HG03135 (cell line): ENCODE data around the gene FAM89B.

Source experiments
- ATAC-seq: cut with Tn5 transposase; IDR thresholded peaks from one replicate; pipeline ENCODE4 v1.9.1; 2021; ENCODE audit warnings: mild to moderate bottlenecking, moderate library complexity; ENCODE audit not compliant: unreplicated experiment

The FAM89B gene

DNA sequence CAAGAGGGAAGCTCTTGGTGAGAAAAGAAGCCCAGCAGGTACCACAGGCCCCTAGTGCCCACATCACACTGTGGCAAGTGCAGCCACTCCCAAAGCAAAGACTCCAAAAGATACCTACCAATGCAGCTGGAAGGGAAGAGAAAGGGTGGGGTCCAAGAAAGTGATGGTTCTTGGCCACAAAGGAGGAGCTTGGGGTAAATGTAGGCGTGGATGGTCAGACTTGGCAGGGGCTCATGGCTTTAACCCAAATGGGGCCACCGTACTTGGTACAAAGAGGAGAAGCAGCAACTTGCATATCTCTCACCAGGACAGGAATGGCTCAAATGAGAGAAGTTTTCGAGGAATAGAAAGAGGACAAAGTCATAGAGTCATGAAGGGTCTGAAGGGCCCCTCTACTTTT is 36.9 kb downstream of the FAM89B start:
- no peak for ATAC-seq

DNA sequence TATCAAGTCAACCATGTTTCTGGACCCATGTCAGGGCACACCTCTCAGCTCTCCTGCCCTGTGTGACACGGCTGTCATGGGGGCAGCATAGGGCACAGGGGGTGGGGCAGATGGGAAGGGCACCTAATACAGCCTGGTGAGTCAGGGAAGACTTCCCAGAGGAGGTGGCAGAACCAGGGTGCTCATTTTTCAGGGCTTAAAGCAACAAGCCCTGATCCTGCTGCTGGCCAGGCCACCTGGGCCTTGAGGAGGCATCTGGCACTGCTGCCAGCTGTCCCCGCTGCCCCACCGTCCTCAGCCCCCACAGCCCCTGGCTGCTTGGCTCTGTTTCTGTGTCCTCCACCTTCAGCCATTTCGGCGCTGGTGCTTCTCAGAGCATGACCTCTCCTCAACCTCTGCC is 37.3 kb downstream of the FAM89B start:
- no peak for ATAC-seq

DNA sequence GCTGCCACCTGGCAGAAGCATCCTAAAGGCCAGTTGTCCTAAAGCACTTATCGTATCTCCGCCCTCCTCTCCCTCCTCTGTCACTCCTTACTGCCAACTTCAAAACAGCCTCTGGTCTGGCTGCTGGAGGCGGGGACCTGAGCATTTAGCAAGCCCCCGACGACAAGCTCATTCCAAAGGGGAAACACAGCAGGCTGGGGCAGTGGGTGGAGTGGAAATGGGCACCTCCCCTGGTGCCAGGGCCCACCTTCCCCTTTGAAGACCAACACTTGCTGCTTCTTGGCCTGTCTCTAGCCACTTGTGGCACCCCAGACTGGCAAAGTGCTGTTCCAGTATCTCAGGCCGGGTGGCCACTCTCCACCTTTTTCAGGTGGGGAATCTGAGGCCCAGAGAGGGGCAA is 38.1 kb downstream of the FAM89B start:
- no peak for ATAC-seq

DNA sequence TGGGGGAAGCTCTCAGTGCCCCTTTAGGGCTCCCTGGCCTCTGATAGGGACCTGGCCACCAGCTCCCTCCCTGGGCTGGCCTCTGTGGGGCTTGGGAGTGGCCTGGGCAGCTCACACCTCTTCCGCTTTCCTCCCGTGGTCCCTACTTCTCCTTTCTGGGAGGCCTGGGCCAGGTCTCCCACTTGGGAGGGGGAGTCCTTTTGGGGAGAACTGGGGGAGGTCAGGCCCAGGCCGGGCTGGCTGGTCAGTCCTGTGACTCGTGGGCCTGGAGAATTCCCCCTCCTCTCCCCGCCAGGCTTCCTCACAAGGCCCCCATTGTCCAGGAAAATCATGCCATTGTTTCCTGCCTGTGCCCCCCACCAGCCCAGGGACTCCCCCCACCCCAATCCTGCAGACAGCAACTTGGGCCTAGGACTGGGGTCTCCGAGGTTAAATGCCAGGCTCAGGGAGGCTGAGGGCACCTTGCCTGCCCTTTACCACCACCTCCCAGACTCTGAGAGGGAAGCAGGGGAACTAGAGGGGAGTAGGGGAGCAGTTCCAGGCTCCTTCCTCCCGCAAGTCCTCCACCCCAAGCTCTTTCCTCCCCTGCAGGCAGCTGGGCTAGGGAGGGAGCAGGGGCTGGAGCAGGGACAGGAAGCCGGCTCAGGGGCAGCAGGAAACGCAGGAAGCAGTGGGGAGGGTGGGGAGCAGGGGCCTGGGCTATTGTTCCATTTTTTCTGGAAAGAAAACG is 38.9 kb downstream of the FAM89B start:
- no peak for ATAC-seq

DNA sequence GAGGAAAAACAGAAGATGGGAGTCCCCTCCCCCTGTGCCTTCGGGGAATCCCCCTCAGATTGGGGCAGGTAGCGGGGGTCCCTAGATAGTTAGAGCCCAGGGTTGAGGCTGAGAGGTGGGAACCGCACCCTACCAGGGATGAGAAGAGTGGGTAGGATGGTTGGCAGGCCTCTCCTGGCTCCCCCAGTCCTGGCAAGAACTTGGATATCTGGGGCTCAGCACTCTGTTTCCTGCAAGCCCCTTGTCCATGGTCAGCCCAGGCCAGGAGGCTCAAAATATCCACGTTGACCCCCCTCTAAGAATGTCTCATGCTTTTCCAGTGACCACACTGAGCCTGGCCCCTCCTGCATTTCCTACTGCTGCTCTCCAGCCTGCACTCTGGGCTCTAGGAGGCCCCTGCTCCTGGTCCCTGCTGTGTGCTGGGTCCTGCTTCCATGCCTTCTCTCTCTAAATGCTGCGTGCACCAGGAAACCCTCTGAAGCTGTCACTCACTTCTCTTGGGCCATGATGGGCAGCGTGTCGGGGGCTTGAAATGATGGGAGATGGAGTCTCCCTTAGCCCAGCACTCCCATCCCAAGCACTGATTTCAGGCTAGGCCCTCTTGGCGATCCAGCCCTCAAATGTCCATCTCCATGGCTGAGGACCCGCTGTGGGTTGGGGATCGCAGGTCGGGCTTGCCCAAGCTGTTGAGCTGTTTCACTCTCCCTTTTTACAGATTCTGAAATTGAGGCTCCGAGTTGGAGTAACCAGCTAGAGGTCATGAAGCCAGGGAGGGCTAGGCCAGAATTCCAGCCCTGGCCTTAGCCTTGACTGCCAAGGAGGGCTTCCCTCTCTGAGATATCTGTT is 39.6 kb downstream of the FAM89B start:
- ATAC-seq = no peak

DNA sequence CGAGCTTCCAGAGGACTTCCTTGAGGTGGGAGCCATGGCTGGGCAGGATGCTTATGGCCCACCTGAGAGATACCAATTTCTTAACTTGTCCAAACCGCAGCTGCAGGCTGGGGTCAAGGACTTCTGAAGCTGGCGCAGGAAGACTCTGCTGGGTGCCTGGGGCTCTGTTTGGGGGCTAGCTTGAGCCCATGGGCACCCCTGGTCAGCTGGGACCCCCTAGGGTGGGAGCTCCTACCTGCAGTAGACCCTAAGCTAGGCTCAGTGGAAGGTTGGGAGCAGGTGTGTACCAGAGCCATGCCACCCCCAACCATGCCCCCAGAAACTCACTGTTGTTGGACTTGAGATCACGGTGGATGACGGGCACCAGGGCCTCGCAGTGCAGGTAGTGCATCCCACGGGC is 40.4 kb downstream of the FAM89B start:
- ATAC-seq = no peak

DNA sequence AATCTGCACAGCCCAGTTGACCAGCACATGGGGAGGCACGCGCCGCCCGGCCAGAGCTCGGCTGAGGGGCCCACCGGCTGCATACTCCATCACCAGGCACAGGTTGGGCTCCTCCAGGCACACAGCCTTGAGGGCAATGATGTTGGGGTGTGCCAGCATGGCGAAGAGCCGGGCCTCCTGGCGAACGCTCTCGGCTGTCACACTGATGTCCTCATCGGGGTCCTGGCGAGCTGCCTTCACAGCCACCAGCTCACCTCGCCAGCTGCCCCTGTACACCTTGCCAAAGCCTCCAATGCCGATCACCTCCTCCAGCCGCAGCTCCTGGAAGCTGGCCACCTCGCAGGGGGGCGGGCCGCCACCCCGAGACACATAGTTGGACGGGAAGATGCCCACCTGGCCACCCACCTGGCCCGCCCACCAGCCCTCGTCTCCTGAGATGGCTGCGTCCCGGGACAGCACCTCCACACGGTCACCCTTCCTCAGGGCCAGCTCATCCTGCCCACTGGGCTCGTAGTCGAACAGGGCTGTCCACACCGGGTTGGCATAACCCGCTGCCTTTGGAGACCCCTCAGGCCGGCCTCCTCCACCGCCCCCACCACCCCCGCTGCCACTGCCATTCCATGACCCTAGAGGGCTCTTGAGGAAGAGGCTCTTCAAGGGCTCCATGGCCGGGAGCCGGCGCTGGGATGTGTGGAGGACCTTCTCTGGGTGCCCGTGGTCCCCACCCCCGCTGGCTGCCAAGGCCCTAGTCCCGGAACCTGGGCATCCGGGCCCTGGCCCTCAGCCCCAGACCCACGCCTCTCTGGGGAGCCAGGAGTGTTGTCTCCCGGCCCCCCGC is 41.0 kb downstream of the FAM89B start:
- ATAC-seq = no peak

DNA sequence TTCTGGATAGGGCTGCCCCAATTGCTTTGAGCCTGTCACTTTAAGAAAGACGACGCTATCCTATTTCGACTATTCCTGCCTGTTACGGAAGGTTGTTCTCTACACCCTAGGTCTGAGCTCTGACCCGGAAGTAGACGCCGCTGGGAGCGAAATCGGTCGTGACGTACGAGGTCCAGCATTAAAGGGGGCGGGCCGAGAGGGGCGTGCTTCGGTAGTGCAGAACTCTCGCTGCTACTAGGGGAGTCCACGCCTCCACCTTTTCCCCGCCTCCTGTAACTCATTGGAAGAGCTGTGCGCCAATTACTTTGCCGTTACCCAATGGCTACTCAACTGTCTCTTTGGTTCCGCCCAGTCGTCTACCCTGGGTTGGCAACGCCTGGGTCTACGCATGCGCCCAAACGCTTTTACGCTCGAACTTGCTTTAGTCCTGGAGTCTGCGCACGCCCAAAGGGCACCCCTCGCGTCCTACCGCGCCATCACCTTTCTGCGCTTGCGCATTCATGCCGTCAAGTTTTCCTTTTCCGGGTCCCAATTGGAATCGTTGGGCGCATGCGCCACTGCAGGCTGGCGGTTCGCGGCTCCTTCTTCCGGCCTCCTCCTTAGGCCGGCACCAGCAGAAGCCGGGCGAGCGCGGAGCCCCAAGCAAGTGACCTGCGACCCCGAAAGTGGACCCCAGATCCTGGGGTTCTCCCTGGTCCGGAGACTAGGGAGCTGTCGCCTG is 43.1 kb downstream of the FAM89B start, which contains the start of gene PCNX3:
PCNX3 (plus strand) TSS at position 548 of the 721 bp plus-strand sequence. CDS start 536 bp downstream, outside the sequence.
- peak; percentile 79 for ATAC-seq

DNA sequence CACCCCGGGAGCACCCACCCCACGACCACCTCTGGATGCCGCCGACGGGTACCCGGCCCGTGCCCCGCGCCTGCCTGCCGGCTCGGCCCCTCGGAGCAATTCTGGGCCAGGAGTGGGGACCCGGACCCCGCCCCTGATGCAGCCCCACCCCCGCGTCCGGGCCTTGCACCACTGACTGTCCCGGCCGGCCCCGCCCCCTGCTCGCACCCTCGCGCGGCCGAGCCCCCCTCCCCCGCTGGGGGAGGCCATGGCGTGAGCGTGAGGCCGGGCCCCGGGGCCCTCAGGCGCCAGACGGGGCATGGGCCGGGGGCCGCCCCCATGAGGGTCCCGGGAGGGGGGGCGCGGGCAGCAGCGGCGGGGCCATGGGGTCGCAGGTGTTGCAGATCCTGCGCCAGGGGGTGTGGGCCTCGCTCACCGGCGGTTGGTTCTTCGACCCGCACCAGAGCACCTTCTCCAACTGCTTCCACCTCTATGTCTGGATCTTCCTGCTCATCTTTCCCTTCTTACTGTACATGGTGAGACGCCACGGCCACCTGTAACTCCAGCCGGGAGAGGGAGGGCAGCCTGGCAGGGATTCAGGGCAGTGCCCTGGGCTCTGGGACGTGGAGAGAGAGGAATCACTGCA is 43.7 kb downstream of the FAM89B start:
- ATAC-seq = peak; percentile 3

DNA sequence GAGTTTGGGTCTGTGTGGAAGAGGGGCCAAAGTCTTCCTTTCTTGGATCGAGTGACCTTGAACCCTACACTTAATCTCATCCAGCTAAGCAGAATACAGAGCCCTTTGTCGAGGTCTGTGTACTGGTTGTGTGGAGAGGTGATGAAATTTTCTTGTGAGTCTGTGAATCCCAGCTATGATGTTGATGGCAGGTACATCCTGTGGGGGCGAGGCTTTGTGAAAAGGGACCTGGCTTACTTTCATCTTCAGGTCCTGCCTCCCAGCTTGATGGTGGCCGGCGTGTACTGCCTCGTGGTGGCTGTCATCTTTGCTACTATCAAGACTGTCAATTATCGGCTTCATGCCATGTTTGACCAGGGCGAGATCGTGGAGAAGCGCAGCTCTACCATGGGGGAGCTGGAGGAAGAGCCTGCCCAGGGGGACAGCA is 44.2 kb downstream of the FAM89B start:
- ATAC-seq = no peak

DNA sequence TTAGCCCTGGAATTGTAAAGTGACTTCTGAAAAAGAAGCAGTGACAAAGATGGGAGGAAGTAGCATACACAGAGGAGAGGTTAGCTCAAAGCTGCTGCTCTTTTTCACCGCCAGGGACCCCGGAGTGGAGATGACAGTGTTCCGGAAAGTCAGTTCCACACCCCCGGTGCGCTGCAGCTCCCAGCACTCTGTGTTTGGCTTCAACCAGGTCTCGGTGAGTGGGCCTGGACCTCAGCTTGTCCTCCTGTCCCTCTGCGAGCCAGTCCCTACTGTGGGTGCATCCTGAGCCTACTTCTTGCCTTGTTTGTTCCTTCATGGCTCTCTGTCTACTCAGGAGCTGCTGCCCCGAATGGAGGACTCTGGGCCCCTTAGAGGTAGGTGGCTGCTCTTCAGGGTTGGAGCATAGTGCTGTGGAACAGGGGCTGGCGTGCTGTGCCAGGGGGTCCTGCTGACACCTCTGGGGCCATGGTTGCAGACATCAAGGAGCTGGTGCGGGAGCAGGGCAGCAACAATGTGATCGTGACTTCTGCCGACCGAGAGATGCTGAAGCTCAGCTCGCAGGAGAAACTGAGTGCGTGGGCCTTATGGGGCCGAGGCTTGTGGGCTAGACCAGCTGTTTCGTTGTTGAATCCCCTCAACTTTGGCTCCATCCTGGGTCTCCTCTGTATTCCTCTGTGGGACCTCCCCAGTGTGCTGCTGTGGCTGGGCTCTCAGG is 45.0 kb downstream of the FAM89B start:
- no peak for ATAC-seq

DNA sequence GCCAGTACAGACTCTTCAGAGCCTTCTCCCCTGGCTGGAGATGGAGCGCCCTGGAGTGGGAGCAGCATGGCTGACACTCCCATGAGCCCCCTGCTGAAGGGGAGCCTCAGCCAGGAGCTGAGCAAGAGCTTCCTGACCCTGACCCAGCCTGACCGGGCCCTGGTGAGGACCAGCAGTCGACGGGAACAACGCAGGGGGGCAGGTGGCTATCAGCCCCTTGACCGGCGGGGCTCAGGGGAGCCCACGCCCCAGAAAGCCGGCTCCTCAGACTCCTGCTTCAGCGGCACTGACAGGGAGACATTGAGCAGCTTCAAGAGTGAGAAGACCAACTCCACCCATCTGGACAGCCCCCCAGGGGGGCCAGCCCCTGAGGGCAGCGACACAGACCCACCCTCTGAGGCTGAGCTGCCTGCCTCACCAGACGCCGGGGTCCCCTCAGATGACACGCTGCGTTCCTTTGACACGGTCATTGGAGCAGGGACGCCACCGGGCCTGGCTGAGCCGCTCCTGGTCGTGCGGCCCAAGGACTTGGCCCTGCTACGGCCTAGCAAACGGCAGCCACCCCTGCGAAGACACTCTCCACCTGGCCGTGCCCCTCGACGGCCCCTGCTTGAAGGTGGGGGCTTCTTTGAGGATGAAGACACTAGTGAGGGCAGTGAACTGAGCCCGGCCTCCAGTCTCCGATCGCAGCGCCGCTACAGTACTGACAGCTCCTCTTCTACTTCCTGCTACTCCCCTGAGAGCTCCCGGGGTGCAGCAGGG is 45.8 kb downstream of the FAM89B start:
- ATAC-seq = no peak

DNA sequence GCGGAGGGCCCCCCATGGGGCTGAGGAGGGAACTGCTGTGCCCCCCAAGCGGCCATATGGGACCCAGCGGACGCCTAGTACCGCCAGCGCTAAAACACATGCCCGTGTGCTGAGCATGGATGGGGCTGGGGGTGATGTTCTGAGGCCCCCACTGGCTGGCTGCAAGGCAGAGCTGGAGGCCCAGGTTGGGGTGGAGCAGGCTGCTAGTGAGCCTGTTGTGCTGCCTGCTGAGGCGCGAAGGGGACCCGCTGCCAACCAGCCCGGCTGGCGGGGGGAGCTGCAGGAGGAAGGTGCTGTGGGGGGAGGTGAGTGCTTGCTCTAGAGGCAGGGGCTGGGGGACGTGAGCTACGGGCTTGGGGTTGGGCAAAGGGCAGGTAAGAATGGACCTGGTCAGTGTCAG is 46.4 kb downstream of the FAM89B start:
- no peak for ATAC-seq

DNA sequence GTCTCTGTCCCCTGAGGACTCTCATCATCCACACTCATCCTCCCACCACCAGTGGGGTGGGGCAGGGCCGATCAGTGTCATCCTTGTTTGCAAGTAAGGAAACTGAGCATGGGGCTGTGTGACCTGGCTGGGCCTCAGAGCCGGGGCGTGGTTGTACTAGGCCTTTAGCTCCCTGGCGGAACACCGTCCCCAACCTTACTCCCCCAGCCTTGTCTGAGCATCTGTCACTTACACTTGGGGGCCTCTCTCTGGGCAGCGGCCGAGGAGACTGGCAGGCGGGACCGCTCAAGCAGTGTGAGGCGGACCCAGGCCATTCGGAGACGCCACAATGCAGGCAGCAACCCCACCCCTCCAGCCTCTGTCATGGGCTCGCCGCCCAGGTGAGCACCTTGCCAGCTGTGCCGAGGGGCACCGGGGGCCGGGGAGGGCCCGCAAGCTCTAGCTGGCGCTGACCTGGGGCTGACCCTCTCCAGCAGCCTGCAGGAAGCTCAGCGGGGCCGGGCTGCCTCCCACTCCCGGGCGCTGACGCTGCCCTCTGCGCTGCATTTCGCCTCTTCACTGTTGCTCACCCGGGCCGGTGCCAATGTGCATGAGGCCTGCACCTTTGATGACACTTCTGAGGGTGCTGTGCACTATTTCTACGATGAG is 47.1 kb downstream of the FAM89B start:
- no peak for ATAC-seq

DNA sequence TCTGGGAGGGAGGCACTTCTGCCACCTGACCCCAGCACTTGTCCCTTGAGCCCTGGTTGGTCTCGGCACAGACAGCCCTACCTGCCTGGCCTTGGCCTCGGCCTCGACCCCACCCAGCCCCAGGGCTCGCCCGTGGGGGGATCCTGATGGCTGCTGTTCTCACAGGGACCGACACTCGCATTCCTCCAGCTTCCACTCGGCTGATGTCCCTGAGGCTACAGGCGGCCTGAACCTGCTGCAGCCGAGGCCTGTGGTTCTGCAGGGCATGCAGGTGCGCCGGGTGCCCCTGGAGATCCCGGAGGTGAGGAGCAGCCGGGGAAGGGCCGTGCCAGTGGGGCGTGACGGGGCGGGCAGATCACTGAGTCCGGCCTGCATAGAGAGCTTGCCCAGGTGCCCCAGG is 48.3 kb downstream of the FAM89B start:
- no peak for ATAC-seq

DNA sequence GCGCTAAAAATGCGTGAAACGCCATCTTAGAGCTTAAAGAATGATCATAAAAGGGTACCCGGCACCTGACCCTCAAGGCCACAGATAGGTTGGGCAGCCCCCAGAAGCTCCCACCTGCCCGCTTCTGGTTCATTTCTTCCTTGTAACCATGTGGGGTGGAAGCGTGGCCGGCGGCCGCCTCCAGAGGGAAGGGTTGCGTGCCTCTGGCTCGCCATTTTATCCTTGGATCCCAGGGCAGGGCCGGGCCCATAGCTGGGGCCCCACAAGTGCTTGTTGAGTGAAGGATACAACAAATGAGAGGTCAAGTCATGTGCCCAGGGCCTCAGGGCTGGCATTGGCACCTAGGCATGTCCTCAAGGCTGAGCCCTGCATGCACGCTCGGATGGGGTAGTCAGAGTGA is 49.1 kb downstream of the FAM89B start:
- ATAC-seq = no peak

DNA sequence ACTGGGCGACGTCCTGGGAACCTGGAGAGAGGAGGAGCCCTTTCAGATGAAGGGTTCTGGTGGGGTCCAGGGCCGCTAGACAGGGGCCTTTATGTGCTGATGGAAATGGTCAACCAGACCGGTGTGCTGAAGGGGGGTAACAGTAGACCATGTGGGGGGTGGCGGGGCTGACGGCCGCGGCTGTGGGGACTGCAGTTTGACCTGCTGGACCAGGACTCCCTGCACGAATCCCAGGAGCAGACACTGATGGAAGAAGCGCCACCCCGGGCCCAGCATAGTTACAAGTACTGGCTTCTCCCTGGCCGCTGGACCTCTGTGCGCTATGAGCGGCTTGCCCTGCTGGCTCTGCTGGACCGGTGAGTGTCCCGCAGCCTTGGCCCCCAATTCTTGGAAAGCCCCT is 49.7 kb downstream of the FAM89B start:
- no peak for ATAC-seq

DNA sequence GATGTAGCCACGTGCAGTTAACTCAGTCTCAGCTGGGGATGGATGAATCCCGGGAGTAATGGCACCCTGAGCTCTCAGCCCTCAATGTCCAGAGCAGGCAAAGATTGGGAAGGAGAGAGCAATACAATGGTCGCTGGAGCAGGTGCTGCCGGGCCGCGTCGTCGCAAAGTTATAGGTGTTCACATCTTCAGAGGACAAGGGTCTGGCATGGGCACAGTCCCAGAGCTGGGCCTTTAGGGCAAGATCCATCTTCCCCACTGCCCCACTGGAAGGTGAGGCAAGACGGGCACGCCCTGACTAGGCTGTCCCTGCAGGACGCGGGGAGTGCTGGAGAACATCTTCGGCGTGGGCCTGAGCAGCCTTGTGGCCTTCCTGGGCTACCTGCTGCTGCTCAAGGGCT is 50.8 kb downstream of the FAM89B start:
- ATAC-seq = no peak
